ENCODE data around the gene MRPL52. TPM values are rescaled to one million over a fixed set of nuclear protein-coding genes. Genes with fewer than 3 reads are reported as not detected.

The MRPL52 gene
- total RNA-seq, 1 experiment from 2014 or later = 65.2 TPM

- in situ Hi-C loops (cut with HindIII; ENCODE audit: low pct_unique_long_range_greater_than_20kb, low sequenced_read_pairs) = no loop called here
Measured at GRCh38 chr14:22830443-22831010, 840 bp downstream of the MRPL52 start.

GRCh38 chr14:22835505-22835904 is 5.8 kb downstream of the MRPL52 start:
- DNase-seq (ENCODE audit: low read depth, low spot score) = no peak
- in situ Hi-C loops (cut with HindIII; ENCODE audit: low pct_unique_long_range_greater_than_20kb, low sequenced_read_pairs) = no loop called here

More at GRCh38 chr14:22830443-22831010, 840 bp downstream of the MRPL52 start:
- DNase-seq (ENCODE audit: low read depth, low spot score) = no peak

GRCh38 chr14:22836301-22837113 is 6.8 kb downstream of the MRPL52 start, which contains the start of gene MMP14:
MMP14 (plus strand) TSS chr14:22836585; CDS start chr14:22836818, 233 bp downstream.
- DNase-seq (ENCODE audit: low read depth, low spot score) = peak; percentile 83
- in situ Hi-C loops (cut with HindIII; ENCODE audit: low pct_unique_long_range_greater_than_20kb, low sequenced_read_pairs) = no loop called here

GRCh38 chr14:22837114-22837749 is 7.5 kb downstream of the MRPL52 start:
- DNase-seq (ENCODE audit: low read depth, low spot score) = peak; percentile 36
- in situ Hi-C loops (cut with HindIII; ENCODE audit: low pct_unique_long_range_greater_than_20kb, low sequenced_read_pairs) = no loop called here

- peak; percentile 36 for DNase-seq (ENCODE audit: low read depth, low spot score)
- in situ Hi-C loops (cut with HindIII; ENCODE audit: low pct_unique_long_range_greater_than_20kb, low sequenced_read_pairs) = no loop called here
Measured at GRCh38 chr14:22837750-22838538, 8.3 kb downstream of the MRPL52 start.

- in situ Hi-C loops (cut with HindIII; ENCODE audit: low pct_unique_long_range_greater_than_20kb, low sequenced_read_pairs) = no loop called here
- DNase-seq (ENCODE audit: low read depth, low spot score) = peak; percentile 47
Measured at GRCh38 chr14:22838631-22839041, 8.9 kb downstream of the MRPL52 start.

- no peak for DNase-seq (ENCODE audit: low read depth, low spot score)
- in situ Hi-C loops (cut with HindIII; ENCODE audit: low pct_unique_long_range_greater_than_20kb, low sequenced_read_pairs) = no loop called here
Measured at GRCh38 chr14:22839159-22839779, 9.6 kb downstream of the MRPL52 start.

- no peak for DNase-seq (ENCODE audit: low read depth, low spot score)
- in situ Hi-C loops (cut with HindIII; ENCODE audit: low pct_unique_long_range_greater_than_20kb, low sequenced_read_pairs) = no loop called here
Measured at GRCh38 chr14:22841311-22841710, 11.6 kb downstream of the MRPL52 start.

- in situ Hi-C loops (cut with HindIII; ENCODE audit: low pct_unique_long_range_greater_than_20kb, low sequenced_read_pairs) = no loop called here
- DNase-seq (ENCODE audit: low read depth, low spot score) = no peak
Measured at GRCh38 chr14:22841769-22842168, 12.1 kb downstream of the MRPL52 start.

GRCh38 chr14:22842211-22843122 is 12.8 kb downstream of the MRPL52 start:
- in situ Hi-C loops (cut with HindIII; ENCODE audit: low pct_unique_long_range_greater_than_20kb, low sequenced_read_pairs) = no loop called here
- DNase-seq (ENCODE audit: low read depth, low spot score) = no peak

- in situ Hi-C loops (cut with HindIII; ENCODE audit: low pct_unique_long_range_greater_than_20kb, low sequenced_read_pairs) = no loop called here
- DNase-seq (ENCODE audit: low read depth, low spot score) = no peak
Measured at GRCh38 chr14:22843123-22843925, 13.6 kb downstream of the MRPL52 start.

GRCh38 chr14:22844221-22845102 is 14.8 kb downstream of the MRPL52 start:
- no peak for DNase-seq (ENCODE audit: low read depth, low spot score)
- in situ Hi-C loops (cut with HindIII; ENCODE audit: low pct_unique_long_range_greater_than_20kb, low sequenced_read_pairs) = no loop called here

GRCh38 chr14:22845103-22845394 is 15.4 kb downstream of the MRPL52 start:
- no peak for DNase-seq (ENCODE audit: low read depth, low spot score)
- in situ Hi-C loops (cut with HindIII; ENCODE audit: low pct_unique_long_range_greater_than_20kb, low sequenced_read_pairs) = no loop called here

- DNase-seq (ENCODE audit: low read depth, low spot score) = no peak
- in situ Hi-C loops (cut with HindIII; ENCODE audit: low pct_unique_long_range_greater_than_20kb, low sequenced_read_pairs) = no loop called here
Measured at GRCh38 chr14:22845821-22846625, 16.3 kb downstream of the MRPL52 start.
